Measurements from ENCODE around the gene CTNND2.

Gene CTNND2

GRCh38 chr5:11607944-11608483, 296.2 kb downstream of the CTNND2 start:
- no peaks in the 10 kb centered on the region for H4K20me1 ChIP-seq (ENCODE audit: insufficient read depth, low read length)
- DNase-seq (no peak), ATAC-seq (ENCODE audit: insufficient read depth, low read depth) (no peak)
- H3K27ac ChIP-seq (ENCODE audit: low read length): no peak overlapping the region
- no peak for TF ChIP-seq EZH2 (IDR thresholded peaks at IDR 0.05; ENCODE audit: borderline replicate concordance, low read depth, low read length, severe bottlenecking)
- TF ChIP-seq CTCF (IDR thresholded peaks at IDR 0.05; ENCODE audit: borderline replicate concordance, extremely low read depth, low read length, poor library complexity, severe bottlenecking): no peak
- H3K4me2 ChIP-seq (ENCODE audit: insufficient read depth, low read length): no peak overlapping the region
- no peaks in the 10 kb centered on the region for H3K79me2 ChIP-seq (ENCODE audit: insufficient read depth, low read length)
- no peaks in the 10 kb centered on the region for H3K9me3 ChIP-seq (ENCODE audit: insufficient read depth, low read length, severe bottlenecking)
- no peaks in the 10 kb centered on the region for H3K27me3 ChIP-seq (ENCODE audit: insufficient read depth, low read length, poor library complexity)
- H3K4me3 ChIP-seq (ENCODE audit: low read depth in 1 of 2, low read length in 2 of 2): no peak overlapping the region
- H3K4me1 ChIP-seq (ENCODE audit: insufficient read depth, low read length): no peaks in the 10 kb centered on the region
- no peak overlapping the region for H2AFZ ChIP-seq (ENCODE audit: low read depth, low read length)
- no peaks in the 10 kb centered on the region for H3K36me3 ChIP-seq (ENCODE audit: insufficient read depth, low read length)
- no peak overlapping the region for H3K9ac ChIP-seq (ENCODE audit: low read depth, low read length)

- H3K4me1 ChIP-seq (ENCODE audit: insufficient read depth, low read length): no peaks in the 10 kb centered on the region
- H3K27me3 ChIP-seq (ENCODE audit: insufficient read depth, low read length, poor library complexity): no peaks in the 10 kb centered on the region
- TF ChIP-seq CTCF (IDR thresholded peaks at IDR 0.05; ENCODE audit: borderline replicate concordance, extremely low read depth, low read length, poor library complexity, severe bottlenecking) (no peak), EZH2 (IDR thresholded peaks at IDR 0.05; ENCODE audit: borderline replicate concordance, low read depth, low read length, severe bottlenecking) (no peak)
- H2AFZ ChIP-seq (ENCODE audit: low read depth, low read length): no peak overlapping the region
- no peaks in the 10 kb centered on the region for H3K36me3 ChIP-seq (ENCODE audit: insufficient read depth, low read length)
- H3K9me3 ChIP-seq (ENCODE audit: insufficient read depth, low read length, severe bottlenecking): no peaks in the 10 kb centered on the region
- ATAC-seq (ENCODE audit: insufficient read depth, low read depth) (no peak), DNase-seq (no peak)
- H3K4me2 ChIP-seq (ENCODE audit: insufficient read depth, low read length): no peak overlapping the region
- no peaks in the 10 kb centered on the region for H4K20me1 ChIP-seq (ENCODE audit: insufficient read depth, low read length)
- H3K27ac ChIP-seq (ENCODE audit: low read length): no peak overlapping the region
- H3K79me2 ChIP-seq (ENCODE audit: insufficient read depth, low read length): no peaks in the 10 kb centered on the region
- H3K9ac ChIP-seq (ENCODE audit: low read depth, low read length): no peak overlapping the region
- no peak overlapping the region for H3K4me3 ChIP-seq (ENCODE audit: low read depth in 1 of 2, low read length in 2 of 2)
Observed at GRCh38 chr5:11602298-11602697, 301.9 kb downstream of the CTNND2 start.

- TF ChIP-seq CTCF (IDR thresholded peaks at IDR 0.05; ENCODE audit: borderline replicate concordance, extremely low read depth, low read length, poor library complexity, severe bottlenecking) (no peak), EZH2 (IDR thresholded peaks at IDR 0.05; ENCODE audit: borderline replicate concordance, low read depth, low read length, severe bottlenecking) (no peak)
- no peaks in the 10 kb centered on the region for H3K36me3 ChIP-seq (ENCODE audit: insufficient read depth, low read length)
- no peak for ATAC-seq (ENCODE audit: insufficient read depth, low read depth)
- H2AFZ ChIP-seq (ENCODE audit: low read depth, low read length): no peak overlapping the region
- no peaks in the 10 kb centered on the region for H3K9me3 ChIP-seq (ENCODE audit: insufficient read depth, low read length, severe bottlenecking)
- DNase-seq: no peak
- no peaks in the 10 kb centered on the region for H3K27me3 ChIP-seq (ENCODE audit: insufficient read depth, low read length, poor library complexity)
- H3K27ac ChIP-seq (ENCODE audit: low read length): no peak overlapping the region
- no peak overlapping the region for H3K9ac ChIP-seq (ENCODE audit: low read depth, low read length)
- no peaks in the 10 kb centered on the region for H4K20me1 ChIP-seq (ENCODE audit: insufficient read depth, low read length)
- no peaks in the 10 kb centered on the region for H3K79me2 ChIP-seq (ENCODE audit: insufficient read depth, low read length)
- H3K4me2 ChIP-seq (ENCODE audit: insufficient read depth, low read length): no peak overlapping the region
- H3K4me3 ChIP-seq (ENCODE audit: low read depth in 1 of 2, low read length in 2 of 2): no peak overlapping the region
- no peaks in the 10 kb centered on the region for H3K4me1 ChIP-seq (ENCODE audit: insufficient read depth, low read length)
Observed at GRCh38 chr5:11599499-11599898, 304.7 kb downstream of the CTNND2 start.

- Histone ChIP-seq H3K4me3 (ENCODE audit: low read depth in 1 of 2, low read length in 2 of 2) (no peak overlapping the region), H3K9ac (ENCODE audit: low read depth, low read length) (no peak overlapping the region), H2AFZ (ENCODE audit: low read depth, low read length) (no peak overlapping the region), H4K20me1 (ENCODE audit: insufficient read depth, low read length) (no peaks in the 10 kb centered on the region), H3K36me3 (ENCODE audit: insufficient read depth, low read length) (no peaks in the 10 kb centered on the region), H3K9me3 (ENCODE audit: insufficient read depth, low read length, severe bottlenecking) (no peaks in the 10 kb centered on the region), H3K79me2 (ENCODE audit: insufficient read depth, low read length) (no peaks in the 10 kb centered on the region), H3K27me3 (ENCODE audit: insufficient read depth, low read length, poor library complexity) (no peaks in the 10 kb centered on the region), H3K4me1 (ENCODE audit: insufficient read depth, low read length) (no peaks in the 10 kb centered on the region), H3K4me2 (ENCODE audit: insufficient read depth, low read length) (no peak overlapping the region), H3K27ac (ENCODE audit: low read length) (no peak overlapping the region)
- TF ChIP-seq EZH2 (IDR thresholded peaks at IDR 0.05; ENCODE audit: borderline replicate concordance, low read depth, low read length, severe bottlenecking) (no peak), CTCF (IDR thresholded peaks at IDR 0.05; ENCODE audit: borderline replicate concordance, extremely low read depth, low read length, poor library complexity, severe bottlenecking) (no peak)
- ATAC-seq (ENCODE audit: insufficient read depth, low read depth) (no peak), DNase-seq (no peak)
Observed at GRCh38 chr5:11596657-11597071, 307.6 kb downstream of the CTNND2 start.

All from DND-41 (cell line).